Stimulated activated CD4-positive, alpha-beta T cell treated with anti-CD3 and anti-CD28 coated beads, Interleukin-2, amount 100 ng/mL, for 24 hours (primary cell): Measurements from ENCODE around the gene SNRNP25.
"Not testable (repeated sequence)": the region's sequence is repeated elsewhere in the genome, so short reads cannot be mapped to it uniquely, and the experiment has no call there.

Source experiments
- DNase-seq, 2 donors: peaks; one replicate each; pipeline ENCODE4 v3.0.0-alpha.2; 2020

Gene SNRNP25

DNA sequence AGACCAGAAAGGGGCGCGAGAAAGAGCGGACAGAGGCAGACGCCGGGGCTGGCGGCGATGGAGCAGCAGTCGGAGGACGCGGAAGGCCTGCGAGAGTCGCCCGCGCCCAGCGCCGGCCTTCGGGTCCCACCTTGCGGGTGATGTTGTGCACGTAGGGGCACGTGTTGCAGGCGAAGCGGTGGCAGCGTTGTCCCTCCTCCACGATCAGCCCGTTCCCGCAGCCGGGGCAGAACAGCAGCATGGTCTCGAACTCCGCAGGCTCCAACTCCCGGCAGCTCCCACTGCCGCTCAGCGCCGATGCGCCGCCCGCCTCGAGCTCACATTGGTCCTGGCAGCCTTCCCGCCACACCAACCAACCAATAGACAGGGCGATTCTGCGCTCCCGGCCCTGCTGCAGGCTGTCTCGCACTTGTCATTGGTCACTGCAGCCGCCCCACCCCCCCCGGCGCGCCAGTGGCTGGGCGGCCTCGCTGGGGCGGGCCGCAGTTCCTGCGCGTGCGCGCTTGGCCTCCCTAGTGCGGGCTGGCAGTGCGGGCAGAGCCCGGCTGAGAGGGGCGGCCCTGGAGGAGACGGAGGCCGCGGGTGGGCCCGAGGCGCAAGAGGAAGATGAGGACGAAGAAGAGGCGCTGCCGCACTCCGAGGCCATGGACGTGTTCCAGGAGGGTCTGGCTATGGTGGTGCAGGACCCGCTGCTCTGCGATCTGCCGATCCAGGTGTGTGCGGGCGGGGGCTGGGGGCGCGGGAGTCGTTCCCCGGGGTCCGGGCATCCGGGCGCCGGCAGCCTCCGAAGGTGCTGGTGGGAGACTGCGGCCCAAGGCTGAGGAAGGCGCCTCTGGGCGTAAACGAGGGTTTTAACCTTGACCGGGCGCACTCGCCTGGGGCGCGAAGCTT is at the start of gene SNRNP25, which contains the start of gene POLR3K:
Gene SNRNP25, plus strand, starts transcription at position 483 of the 891 bp plus-strand sequence. Its CDS starts 189 bp downstream, at position 672.
Gene POLR3K, minus strand, starts transcription at position 263 of the 891 bp plus-strand sequence. Its CDS starts 22 bp downstream, at position 241.
- peak; percentile 98 to 99 for DNase-seq

DNA sequence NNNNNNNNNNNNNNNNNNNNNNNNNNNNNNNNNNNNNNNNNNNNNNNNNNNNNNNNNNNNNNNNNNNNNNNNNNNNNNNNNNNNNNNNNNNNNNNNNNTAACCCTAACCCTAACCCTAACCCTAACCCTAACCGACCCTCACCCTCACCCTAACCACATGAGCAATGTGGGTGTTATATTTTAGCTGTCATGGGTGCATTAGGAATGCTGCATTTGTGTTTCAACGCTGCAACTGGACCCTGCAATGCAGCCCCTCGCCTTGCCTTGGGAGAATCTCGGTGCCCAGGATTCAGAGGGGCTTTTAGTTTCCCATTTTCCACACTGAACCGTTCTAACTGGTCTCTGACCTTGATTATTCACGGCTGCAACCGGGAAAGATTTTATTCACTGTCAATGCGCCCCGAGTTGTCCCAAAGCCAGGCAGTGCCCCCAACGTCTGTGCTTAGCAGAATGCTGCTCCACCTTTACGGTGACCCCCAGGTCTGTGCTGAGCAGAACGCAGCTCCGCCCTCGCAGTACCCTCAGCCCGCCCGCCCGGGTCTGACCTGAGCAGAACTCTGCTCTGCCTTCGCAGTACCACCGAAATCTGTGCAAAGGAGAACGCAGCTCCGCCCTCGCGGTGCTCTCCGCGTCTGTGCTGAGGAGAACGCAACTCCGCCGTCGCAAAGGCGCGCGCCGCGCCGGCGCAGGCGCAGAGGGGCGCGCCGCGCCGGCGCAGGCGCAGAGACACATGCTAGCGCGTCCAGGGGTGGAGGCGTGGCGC is 43.5 kb upstream of the SNRNP25 start:
- DNase-seq = no peak

DNA sequence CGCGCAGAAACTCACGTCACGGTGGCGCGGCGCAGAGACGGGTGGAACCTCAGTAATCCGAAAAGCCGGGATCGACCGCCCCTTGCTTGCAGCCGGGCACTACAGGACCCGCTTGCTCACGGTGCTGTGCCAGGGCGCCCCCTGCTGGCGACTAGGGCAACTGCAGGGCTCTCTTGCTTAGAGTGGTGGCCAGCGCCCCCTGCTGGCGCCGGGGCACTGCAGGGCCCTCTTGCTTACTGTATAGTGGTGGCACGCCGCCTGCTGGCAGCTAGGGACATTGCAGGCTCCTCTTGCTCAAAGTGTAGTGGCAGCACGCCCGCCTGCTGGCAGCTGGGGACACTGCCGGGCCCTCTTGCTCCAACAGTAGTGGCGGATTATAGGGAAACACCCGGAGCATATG is 42.9 kb upstream of the SNRNP25 start:
- DNase-seq = peak; percentile 84 to 92

DNA sequence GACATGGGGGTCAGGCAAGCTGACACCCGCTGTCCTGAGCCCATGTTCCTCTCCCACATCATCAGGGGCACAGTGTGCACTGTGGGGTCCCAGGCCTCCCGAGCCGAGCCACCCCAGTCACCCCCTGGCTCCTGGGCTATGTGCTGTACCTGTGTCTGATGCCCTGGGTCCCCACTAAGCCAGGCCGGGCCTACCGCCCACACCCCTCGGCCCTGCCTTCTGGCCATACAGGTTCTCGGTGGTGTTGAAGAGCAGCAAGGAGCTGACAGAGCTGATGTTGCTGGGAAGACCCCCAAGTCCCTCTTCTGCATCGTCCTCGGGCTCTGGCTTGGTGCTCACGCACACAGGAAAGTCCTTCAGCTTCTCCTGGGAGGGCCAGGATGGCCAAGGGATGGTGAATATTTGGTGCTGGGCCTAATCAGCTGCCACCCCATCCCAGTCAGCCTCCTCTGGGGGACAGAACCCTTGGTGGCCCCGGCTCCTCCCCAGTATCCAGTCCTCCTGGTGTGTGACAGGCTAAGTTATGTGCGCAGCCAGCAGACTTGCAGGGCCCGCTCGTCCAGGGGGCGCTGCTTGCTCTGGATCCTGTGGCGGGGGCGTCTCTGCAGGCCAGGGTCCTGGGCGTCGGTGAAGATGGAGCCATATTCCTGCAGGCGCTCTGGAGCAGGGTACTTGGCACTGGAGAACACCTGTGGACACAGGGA is 36.4 kb upstream of the SNRNP25 start:
- DNase-seq = not testable (repeated sequence)

DNA sequence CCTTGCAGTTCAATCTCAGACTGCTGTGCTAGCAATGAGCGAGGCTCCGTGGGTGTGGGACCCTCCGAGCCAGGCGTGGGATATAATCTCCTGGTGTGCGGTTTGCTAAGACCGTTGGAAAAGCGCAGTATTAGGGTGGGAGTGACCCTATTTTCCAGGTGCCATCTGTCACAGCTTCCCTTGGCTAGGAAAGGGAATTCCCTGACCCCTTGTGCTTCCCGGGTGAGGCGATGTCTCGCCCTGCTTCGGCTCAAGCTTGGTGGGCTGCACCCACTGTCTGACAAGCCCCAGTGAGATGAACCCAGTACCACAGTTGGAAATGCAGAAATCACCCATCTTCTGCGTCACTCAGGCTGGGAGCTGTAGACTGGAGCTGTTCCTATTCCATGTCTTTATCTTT is 32.7 kb upstream of the SNRNP25 start:
- not testable (repeated sequence) for DNase-seq

DNA sequence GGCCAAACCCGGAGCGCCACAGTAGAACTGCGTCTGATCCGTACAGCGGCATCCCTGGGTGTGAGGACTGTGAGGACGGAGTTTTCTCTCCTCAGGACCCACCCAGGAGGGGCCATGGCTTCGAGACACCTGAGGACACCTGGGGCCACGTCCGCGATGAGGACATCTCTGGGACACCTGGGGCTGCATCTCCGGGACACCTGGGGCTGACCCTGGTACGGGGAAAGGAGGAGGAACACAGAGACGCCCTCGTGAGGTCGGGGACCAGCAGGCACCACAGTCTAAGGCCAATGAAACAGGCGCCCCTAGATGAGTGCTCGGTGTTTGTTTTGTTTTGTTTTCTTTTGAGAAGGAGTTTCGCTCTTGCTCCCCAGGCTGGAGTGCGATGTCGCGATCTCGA is 29.5 kb upstream of the SNRNP25 start:
- DNase-seq = not testable (repeated sequence)

DNA sequence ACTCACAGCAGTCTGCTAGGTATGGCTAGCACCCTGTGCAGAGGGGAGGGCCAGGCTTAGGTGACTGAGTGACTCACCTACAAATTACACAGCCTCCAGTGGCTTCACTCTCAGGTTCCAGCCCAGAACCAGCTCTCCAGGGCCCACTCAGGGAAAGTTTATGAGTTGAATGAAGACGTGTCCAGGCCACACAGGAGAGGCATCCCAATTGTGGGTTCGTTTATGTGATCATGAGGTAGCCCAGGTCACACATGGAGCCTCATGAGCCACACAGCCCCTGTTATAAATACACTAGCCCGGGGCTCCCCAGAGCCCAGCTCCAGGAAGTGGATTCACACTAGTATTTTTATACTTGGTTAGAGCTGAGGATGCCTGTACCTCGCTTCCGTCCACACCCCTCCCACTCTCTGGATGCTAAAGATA is 27.7 kb upstream of the SNRNP25 start:
- not testable (repeated sequence) for DNase-seq

DNA sequence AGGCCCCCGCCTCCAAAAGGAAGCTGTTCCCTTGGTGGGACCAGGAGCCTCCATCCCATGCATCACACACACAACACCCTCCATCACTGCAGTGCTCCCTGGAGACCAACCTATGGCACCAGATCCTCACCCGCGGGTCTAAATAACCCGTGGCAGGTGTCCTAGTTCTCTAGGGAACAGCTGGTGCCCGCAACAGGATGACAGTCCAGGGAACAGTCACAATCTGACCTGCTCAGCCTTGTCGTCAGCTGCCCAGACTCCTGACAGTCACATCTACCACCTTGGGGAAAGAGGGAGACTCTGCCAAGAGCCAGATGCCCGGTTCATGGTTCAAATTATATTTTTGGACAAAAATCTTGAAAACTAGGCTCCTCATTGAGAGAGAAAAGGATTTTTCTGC is 23.0 kb upstream of the SNRNP25 start:
- DNase-seq = not testable (repeated sequence)

DNA sequence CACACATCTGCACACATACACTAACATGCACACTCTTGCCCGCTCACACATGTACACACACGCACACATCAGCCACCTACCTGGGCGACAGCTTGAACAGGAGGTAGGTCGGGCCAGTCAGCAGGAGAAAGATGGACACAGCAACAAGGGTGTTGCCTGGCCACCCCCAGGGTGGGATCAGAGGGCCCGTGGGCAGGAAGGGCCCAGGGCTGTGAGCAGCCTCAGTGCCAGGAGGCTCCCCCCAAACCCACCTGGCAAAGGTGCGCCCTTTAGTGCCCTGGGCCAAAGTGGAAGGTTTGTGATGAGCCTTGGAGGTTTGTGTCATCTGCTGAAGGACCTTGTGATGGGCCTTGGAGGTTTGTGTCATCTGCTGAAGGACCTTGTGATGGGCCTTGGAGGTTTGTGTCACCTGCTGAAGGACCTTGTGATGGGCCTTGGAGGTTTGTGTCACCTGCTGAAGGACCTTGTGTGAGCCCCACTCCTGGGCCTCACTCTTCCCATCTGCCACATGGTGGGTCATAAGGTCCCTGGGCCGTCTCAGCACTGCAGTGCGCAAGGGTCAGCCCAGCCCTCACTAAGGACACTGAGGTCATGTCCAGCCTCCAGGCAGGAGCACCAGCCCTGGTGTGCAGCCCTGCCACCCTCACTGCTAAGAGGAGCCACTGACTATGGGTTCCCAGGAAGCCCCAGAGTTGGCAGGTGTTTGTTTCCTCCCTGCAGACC is 20.3 kb upstream of the SNRNP25 start:
- not testable (repeated sequence) for DNase-seq

DNA sequence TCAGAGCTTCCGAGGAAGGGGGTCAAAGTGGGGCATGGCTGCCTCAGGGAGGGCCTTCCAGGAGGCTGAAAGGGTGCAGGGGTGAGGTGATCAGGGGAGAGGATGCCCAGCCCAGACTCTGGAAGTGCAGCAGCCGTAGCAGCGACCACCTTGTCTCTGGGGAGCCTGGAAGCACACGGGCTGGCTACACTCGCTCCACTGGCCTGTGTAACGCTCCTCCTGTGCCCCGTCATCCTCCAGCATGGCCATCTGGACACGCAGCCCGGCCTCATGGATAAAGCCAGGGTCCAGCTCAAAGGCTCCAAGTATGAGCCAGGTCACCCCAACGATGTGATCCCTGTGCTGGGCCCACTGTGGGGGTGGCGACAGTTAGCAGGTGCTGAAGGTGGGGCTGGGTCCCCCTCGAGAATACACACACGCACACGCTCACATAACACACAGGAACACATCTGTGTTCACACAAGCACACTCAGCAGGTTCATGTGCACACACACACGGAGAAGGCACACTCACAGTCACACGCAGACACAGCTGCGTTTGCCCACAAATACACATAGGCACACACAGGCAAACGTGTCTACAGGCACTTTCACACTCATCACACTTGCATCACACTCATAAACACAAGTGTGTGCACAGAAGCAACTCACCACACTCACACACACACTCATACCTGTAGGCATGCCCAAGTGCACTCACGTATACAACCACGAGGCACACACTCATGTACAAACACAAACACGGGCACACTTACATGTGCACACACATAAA is 19.6 kb upstream of the SNRNP25 start:
- DNase-seq = no peak

DNA sequence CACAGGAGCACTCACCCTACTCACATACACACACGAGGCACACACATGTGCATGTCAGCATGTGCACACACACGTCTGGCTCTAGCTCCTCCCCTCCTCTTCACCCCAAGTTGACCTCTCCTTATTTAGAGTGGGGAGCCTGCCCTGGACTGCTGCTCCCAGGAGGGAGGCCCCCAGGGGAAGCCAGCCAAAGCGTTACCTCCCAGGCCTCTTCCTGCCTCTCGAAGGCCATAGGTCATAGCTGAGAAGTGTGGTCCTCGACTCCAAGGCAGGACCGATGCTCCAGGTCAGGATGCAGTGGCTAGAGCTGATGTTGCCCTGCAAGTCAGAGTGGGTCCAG is 19.0 kb upstream of the SNRNP25 start:
- DNase-seq = no peak

DNA sequence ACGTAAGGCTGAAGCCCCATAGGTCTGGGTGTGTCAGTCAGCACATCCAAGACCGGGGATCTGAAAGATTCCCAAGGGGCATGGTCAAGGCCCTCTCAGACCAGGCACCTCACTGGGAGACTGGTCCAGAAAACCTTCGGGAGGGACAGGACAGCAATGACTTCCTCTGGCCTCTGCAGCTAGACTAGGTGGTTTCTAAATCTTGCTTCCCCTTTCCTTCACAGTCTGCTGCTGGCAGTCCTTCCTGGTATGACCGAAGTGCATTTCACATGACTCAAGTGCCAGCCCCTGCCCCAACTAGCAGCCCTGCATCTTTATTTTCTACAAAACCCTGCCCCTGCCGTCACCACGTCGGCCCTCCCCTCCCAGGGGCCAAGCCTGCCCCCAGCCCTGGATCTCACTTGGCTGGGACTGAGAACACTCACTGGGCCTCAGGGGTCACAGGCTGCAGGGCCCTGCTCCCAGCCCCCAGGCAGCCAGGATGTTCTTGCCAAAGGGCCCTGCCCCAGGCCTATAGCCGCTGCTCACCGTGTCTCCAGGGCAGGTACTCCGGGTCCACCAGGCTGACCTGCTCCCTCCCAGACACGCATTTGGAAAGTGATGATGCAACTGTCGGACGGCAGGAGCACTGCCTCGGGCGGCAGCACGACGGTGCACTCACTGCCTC is 18.5 kb upstream of the SNRNP25 start:
- DNase-seq = no peak

DNA sequence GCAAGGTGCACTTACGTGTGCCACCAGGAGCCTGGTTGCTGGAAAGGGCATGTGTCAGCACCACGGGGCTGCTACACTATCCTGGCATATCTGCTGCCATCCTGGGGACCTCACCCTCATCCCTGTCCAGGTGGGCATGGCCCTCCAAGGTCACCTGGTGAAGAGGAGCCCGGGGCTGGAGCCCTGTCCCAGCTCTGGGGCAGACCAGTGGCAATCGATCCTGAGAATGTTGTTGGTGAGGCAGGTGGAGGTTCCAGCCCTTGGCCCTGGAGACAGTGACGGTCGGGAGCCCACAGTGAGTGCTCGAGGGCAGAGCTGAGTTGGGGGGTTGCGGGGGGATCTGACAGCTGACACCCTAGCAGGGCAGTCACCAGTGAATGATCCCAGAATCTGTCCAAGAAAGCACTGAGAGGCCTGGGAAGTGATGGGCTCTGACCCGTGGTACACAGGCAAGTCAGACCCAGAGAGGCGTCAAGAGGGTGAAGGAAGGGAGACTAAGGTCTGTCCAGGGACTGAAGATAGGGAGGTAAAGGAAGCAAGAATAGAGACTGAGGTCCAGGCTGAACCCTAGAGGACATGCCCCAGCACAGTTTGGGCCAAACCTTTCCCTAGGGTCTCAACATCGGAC is 17.8 kb upstream of the SNRNP25 start:
- DNase-seq = no peak

DNA sequence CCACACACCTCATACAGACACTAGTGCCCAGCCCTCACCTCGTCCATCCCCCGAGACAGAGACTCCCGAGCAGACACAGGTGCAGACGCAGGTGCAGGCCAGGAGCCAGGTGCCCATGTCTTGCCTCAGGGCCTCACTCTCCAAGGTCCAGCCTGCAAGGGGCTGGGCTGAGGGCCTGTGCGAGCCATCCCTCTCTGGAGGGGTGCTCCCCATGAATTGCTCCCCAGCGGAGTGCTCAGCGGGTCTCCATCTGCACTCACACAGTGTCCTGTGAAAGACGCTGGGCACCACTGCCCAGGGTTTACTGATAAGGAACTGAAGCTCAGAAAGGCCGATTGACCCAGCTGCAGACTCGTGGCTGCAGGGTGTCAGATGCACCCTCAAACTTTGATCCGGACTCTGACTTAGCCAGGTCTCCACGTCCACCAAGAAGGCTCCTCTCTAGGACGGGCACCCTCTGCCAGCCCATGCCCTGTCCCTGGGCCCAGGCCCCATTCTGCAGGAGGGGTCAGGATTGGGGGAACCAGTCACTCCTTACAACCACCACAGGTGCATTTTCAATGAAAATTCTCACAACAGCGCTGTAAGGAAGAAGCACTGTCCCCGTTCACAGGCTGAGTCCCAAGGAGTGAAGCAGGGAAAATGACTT is 17.2 kb upstream of the SNRNP25 start:
- DNase-seq = no peak

DNA sequence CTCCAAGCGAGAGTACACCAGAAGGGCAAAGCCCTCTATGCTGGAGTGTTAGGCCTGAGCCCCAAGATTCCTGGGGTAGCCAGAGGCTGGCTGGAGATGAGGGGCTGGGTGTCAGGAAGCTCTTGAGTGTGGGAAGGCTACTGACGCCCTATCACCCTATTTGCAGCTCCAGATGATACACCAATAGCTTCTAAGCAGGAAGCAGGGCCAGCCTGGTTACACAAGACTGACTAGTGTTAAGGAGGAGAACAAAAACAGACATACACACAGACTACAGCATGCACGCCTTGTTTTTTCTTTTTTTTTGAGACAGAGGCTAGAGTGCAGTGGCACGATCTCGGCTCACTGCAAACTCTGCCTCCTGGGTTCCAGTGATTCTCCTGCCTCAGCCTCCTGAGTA is 16.1 kb upstream of the SNRNP25 start:
- no peak for DNase-seq

DNA sequence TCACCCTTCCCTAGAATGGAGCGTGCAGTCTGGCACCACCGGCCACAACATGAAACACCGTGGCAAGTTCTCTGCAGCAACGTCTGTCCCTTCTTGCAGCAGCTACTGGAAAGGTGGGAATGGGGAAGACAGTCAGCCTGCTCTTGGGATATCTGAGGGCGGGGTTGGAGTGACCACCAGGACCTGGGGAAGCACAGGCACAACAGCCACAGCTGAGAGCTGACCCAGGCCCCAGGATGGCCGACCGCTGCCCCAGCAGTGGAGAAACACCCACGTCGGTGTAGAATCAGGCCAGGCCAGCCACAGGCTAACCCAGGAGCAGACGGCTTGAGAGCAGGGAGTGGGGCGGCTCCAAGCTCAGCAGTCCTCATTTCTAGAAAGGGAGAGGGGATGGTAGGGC is 15.4 kb upstream of the SNRNP25 start:
- DNase-seq = not testable (repeated sequence)

DNA sequence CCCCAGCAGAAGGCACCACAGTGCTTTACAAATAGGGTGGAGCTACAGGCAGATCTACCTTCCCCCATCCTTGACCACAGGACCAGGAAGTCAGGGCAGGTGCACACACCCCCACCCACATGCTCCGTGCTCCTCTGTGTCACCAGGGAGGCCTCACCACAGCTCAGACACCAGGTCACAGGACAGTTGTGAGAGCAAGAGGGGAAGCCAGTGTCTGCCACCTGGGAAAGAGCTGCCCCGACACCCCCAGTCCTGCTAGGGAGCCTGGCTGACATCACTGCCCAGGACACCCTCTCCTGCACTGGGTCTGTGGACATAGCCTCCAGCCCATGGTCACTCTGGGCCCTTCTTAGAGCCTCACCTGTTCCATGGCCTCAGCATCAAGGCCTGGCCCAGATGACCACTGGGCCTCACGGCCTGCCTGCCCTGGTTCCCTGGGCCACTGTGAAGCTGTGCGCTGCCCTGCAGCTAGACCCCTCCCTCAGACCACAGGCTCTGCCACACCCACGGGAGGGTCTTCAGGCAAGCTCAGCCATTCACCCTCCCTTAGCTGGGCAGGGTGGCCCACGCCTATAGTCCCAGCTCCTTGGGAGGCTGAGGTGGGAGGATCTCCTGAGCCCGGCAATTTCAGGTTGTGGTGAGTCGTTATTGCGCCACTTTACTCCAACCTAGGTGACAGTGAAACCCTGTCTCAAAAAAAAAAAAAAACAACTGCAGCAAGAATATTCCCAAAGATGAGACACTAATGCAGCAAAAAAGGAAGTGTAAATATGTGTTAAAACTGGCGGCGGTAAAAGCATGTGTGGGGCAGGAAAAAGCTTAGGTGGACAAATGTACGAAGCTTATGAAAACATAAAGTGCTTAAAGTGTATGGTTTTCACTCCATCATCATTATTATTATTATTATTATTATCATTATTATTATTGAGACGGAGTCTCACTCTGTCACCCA is 14.4 kb upstream of the SNRNP25 start:
- DNase-seq = peak; percentile 35 to 42

DNA sequence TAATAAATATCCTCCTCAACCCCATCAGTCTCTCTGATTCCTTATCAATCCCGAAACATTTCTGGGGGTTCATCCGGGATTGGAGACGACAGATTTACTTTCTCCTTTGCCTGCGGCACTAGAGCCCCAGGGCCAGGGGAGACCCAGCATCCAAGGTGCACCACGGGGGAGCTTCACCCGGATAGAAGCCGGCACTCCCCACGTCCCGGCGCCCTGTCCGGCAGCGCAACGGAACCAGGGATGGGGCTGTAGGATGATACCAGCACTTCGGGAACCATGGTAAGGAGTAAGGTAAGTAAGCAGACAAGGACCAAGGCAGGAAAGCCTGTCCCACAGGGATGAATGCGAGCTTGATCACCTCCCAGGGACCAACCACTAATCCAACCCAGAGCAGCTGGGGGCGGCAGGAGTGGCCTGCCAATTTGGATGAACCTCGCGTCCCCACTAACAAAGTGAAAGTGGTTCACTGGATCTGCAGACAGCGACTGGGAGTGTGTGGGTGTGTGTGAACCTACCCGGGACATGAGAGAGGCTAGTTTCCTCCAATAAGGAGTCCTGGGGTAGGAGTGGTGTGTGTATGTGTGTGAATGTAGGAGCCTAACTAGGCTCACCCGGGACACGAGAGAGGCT is 12.1 kb upstream of the SNRNP25 start:
- DNase-seq = no peak
